HG02610 (cell line): ENCODE results near the gene JUP.

ENCODE experiments used
- ATAC-seq: cut with Tn5 transposase; IDR thresholded peaks from one replicate; pipeline ENCODE4 v1.9.1; 2021; ENCODE audit warnings: mild to moderate bottlenecking, moderate library complexity; ENCODE audit not compliant: unreplicated experiment

JUP gene

DNA sequence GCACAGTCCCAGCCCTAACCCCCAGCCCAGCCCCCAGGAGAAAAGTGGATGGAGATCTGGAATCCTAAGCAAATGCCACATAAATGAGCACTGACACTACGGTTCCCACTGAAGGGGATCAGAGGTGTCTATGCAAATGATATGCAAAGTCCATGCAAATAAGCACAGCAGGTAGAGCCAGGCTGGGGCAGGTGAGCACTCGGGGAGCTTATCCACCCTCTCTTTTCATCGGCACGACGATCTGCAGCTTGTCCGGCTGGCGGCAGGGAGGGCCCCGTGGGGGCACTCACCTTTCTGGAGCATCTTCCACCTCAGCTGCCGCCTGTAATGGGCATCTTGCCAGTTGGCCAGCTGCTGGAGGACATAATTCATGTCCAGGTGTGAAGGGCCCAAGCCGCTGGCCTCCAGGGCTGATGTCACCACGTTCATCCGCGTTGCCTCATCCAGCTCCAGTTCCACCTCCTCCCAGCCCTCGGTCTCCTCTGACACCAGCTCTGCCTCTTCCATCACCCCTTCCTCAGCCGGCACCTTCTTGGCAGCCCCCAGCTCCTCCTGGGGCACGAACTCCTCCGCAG lies 61.9 kb downstream of the JUP start:
- ATAC-seq = no peak

DNA sequence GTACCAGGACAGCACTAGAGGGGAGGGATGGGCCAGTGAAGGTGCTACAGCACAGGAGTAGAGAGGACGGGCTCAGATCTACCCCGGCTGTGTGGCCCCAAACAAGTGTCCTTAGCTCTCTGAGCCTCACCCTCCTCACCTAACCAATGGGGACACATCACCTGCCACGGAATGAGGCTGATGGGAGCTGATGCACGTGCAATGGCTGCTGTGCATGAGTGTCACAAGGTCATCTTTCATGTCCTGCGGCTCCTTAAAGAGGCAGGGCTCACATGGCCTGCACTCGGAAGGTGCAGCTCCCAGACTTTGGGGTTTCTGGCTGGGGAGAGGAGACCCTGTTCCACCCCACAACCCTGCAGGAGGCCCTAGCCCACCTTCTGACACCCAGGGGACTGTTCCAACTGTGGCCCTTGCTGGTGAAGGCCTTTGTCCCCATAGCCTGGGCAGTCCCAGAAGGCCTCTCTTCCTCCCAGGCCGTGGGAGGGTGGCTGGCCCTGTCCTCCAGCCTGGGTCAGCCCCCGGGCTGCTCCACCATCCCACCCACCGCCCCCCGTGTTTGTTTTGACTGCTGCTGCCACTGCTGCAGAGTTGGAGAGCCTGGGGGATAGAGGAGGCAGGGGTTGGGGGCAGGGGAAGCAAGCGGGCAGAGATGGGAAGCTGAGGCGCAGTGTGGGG lies 62.6 kb downstream of the JUP start:
- ATAC-seq = no peak

DNA sequence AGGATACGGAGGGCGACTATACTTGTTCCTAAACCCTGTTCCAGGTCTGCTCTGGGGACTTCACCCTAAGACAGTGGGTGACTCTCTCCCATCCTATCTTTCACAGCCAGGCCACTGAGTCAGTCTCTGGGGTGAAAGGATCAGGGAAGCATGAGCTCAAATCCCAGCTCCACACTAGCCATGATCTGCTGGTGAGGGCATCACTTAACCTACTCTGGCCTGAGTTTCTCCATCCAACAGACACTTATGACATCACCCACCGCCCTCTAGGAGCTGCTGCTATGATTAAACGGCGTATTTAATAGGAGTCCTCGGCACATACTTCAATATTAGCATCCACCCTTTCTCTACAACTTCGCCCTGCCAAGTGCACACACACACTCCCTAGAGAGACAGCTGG lies 64.3 kb downstream of the JUP start:
- ATAC-seq = no peak

DNA sequence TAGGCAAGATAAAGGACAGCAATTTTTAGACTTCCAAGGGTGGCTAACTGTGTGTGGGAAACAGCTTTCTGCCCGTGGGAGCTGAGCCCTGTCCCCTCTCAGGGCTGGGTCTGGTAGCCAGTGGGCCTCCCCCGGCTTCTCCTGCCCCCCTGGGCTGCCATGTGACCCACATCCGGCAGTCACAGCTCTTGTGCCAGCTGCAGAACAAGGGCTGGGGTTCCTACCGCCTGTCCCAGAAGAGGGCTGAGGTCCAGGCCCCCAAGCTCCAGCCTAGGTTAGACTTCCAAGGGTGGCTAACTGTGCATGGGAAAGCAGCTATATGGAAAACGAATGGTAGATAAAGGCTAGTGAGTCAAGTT lies 68.2 kb downstream of the JUP start:
- ATAC-seq = no peak

DNA sequence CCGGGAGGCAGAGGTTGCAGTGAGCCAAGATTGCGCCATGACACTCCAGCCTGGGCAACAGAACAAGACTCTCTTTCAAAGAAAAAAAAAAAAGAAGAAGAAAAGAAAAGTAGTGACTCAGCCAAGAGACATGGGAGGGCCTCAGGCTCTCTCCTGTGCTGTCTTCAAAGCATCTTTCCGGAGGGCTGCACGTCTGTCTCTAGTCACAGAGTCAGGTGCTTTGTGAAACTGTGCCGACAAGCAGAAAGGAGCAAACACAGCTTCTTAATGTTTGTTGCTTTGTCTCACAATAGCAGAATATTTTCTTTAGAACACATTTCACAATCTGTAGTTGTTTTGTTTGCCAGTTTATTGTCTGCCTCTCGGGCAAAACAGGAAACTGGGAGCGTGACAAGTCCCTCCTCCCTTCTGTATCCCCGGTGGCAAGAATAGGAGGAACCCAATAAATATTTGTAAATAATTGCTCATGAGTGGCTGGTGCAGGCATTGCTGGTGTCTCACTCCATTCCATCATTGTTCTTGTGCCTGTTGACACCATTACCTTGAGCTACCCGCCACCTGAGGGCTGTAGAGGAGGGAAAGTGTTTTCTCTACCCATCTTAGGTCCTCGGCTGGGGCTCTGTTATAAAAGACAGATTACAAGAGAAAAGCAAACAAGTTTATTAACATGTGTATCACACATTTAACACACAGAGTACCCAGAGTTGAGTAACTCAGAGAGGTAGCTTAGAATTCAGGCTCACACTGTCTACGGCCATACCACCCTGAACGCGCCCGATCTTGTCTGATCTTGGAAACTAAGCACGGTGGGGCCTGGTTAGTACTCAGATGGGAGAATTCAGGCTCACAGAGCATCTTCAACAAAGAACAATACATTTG lies 68.9 kb downstream of the JUP start:
- ATAC-seq = no peak

DNA sequence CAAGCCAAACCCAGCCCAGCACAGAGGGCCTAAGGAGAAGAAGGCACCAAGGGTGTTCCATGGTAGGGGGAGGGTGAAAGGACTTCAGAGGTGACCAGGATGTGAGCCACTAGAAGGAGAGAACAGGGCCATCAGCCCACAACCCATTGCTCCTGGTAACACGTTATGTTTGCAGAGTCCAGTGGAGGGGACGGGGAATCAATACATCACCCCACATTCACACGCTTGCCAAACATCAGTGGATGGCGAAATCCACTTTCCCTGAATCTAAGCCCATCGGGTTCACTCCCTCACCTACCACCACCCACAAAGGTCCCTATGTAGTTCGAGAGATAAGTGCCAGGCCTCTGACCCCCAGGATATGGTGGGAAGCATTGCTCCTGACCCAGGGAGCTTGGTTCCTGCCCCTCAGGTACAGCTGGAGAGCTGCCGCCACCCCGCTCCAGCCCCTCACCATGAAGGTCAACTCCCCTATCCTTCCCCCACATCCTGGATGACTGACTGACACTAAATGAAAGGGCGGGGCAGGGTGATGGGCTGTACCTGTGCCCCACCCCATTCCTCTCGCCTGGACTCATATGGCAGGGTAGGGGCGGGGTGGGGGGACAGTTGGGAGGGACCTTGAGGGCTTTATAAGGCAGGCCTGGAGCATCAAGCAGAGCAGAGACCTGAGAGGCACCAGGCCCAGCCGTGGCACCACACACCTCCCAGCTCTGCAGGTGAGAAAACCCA lies 74.7 kb downstream of the JUP start, which contains the start of gene GAST:
TSS of gene GAST (plus strand) at position 663 of the 732 bp plus-strand sequence. CDS start 3,106 bp downstream, outside the sequence.
- no peak for ATAC-seq

DNA sequence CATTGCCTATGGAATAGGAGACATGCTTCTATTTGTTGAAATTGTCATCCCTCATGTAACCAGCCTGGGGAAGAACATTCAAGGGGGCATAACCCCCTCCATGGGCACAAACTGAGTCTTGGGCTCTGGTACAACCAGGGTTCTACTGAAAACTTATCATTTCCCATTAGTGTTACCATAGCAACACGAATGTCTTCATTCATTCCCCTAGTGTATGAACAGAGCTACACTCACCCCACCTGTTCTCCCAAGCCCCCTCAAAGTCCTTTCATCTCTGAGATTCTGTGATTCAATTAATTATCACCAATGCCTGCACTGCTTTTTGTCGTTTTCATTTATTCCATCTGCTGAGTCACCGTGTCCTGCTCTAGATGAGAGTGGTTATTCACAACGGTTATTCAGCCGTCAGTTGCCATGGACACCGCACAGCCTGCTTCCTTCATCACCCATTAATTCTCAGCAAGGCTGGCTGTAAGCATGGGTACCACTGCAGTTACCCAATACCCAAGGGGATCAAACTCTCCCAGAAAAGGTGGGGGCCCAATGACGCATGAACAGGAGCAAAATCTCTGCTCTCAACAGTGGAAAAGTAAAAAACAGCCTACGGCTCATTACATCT lies 75.9 kb downstream of the JUP start:
- no peak for ATAC-seq

DNA sequence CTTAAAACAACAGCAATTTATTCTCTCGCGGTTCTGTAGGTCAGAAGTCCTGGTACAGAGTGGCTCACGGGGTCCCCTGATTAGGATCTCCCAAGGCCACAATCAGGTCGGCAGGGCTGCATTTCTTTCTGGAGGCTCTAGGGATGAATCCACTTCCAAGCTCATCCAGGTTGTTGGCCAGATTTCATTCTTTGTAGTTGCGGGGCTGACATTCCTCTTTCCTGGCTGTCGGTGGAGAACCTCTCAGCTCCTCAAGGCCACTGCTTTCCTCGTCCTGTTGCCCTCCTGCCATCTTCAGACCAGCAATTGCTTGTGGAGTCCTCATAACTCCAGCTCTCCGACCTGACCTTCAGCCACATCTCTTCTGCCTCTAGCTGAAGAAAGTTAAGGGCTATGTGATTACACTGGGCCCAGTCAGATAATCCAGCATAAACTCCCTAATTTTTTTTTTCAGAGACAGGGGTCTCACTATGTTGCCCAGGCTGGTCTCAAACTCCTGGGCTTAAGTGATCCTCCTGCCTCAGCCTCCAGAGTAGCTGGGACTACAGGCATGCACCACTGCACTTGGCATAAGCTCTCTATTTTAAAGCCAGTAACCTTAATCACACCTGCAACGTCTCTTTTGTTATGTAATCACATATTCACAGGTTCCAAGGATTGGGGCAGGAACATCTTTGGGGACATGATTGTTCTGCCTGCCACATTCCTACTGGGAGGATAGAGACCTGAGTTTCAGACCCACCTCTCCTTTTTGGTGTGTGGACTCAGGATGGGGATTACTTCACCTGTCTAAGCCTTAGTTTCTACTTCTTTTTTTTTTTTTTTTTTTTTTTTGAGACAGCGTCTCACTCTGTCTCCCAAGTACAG lies 78.5 kb downstream of the JUP start:
- ATAC-seq = no peak

DNA sequence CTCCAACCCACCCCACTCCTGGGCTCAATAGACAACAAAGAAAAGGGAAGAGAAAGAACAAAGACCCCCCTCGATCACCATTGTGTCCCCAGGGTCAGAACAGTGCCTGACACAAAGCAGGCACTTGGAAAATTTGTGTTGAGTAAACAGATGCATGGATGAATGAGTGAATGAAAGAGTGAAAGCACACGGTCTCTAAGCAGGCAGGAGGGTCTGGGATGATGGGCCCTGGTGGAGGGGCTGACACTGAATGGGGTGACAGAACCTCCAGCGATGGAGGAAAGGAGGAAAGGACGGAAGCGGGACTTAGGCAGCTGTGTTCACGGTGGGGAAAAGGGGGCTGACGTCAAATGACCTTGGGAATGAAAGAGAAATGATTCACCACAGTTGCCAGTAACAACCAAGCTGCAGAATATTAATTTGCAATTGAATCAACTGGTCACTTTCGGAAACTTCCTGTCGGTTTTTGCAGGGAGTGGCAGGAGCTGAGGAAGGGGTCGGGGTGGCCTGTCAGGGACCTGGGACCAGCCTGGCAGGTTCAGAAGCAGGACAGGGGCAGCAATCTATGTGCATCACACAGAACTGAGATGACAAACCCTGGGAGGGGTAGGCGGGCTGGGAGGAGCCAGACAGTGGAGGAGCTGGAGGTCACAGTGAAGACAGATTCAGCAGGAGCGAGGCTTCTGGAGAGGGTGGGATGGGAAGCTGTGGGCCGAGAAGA lies 81.1 kb downstream of the JUP start:
- ATAC-seq = no peak
